ENCODE data around the gene SIRT1. TPM values are rescaled to one million over a fixed set of nuclear protein-coding genes. Genes with fewer than 3 reads are reported as not detected.
A peak's percentile ranks its signal among the peaks of the same experiment; 100 is the strongest.

SIRT1 gene
- total and polyA plus RNA-seq, 8 donors, result 4.8 to 15.9 (median 10.0) TPM

- ATAC-seq, result no peak
- no peaks in the 10 kb centered on the region for H3K36me3 ChIP-seq
- peaks cover 0 to 3% (median 0%) of the 10 kb centered on the region in 4 donors for H3K9me3 ChIP-seq
- 84 to 96% methylated on average over 3 of the region's 3 CpGs for WGBS, 2 donors
- no peak overlapping the region for H3K4me3 ChIP-seq
- no peaks in the 10 kb centered on the region for H3K27me3 ChIP-seq
- no peak for FAIRE-seq
- TF ChIP-seq CTCF (IDR thresholded peaks at IDR 0.05), result no peak
- DNase-seq, result no peak
- H3K4me1 ChIP-seq, result peaks cover 0 to 4% (median 0%) of the 10 kb centered on the region in 3 donors
- no peak overlapping the region for H3K27ac ChIP-seq
- intact Hi-C loops (cut with DNase I), result no loop called here
Measured at GRCh38 chr10:67839951-67840350, 44.5 kb upstream of the SIRT1 start.

- Histone ChIP-seq H3K9me3 (peaks cover 0 to 3% (median 0%) of the 10 kb centered on the region in 4 donors), H3K4me3 (no peak overlapping the region), H3K27me3 (no peaks in the 10 kb centered on the region), H3K36me3 (no peaks in the 10 kb centered on the region), H3K4me1 (no peaks in the 10 kb centered on the region), H3K27ac (no peak overlapping the region)
- FAIRE-seq (no peak), ATAC-seq (no peak), DNase-seq (no peak)
- no peak for TF ChIP-seq CTCF (IDR thresholded peaks at IDR 0.05)
- intact Hi-C loops (cut with DNase I), result no loop called here
Measured at GRCh38 chr10:67841737-67842136, 42.7 kb upstream of the SIRT1 start.

GRCh38 chr10:67843284-67843683 lies 41.2 kb upstream of the SIRT1 start:
- peak in 1 of 6 donors; percentile 29 for DNase-seq
- H3K4me3 ChIP-seq, result no peak overlapping the region
- no peaks in the 10 kb centered on the region for H3K36me3 ChIP-seq
- no peak for FAIRE-seq
- H3K4me1 ChIP-seq, result no peaks in the 10 kb centered on the region
- intact Hi-C loops (cut with DNase I), result no loop called here
- 53 to 62% methylated on average over 2 of the region's 2 CpGs for WGBS, 2 donors
- TF ChIP-seq CTCF (IDR thresholded peaks at IDR 0.05), result no peak
- H3K27ac ChIP-seq, result peak overlapping the region in 1 of 4 donors; percentile 36
- no peaks in the 10 kb centered on the region for H3K27me3 ChIP-seq
- H3K9me3 ChIP-seq, result peaks cover 0 to 3% (median 0%) of the 10 kb centered on the region in 4 donors
- peak in 3 of 4 donors; percentile 39 to 53 (median 51) for ATAC-seq

GRCh38 chr10:67849331-67850011 lies 35.0 kb upstream of the SIRT1 start:
- TF ChIP-seq CTCF (IDR thresholded peaks at IDR 0.05), result no peak
- 0% methylated on average over 36 of the region's 36 CpGs for WGBS, 2 donors
- Histone ChIP-seq H3K9me3 (no peaks in the 10 kb centered on the region), H3K36me3 (no peaks in the 10 kb centered on the region), H3K4me3 (peak overlapping the region; percentile 58 to 88 (median 62)), H3K27me3 (no peaks in the 10 kb centered on the region), H3K4me1 (peaks cover 0 to 6% (median 3%) of the 10 kb centered on the region in 3 donors), H3K27ac (peak overlapping the region; percentile 84 to 97 (median 91))
- peak; percentile 93 to 96 (median 94) for DNase-seq
- peak; percentile 97 to 99 (median 98) for ATAC-seq
- no peak for FAIRE-seq
- intact Hi-C loops (cut with DNase I), result loop anchor here in 1 of 3 donors (10.0 kb wide), 1 partner anchor 305 kb away; no protein-coding TSS in a partner anchor

GRCh38 chr10:67851186-67851585 lies 33.3 kb upstream of the SIRT1 start:
- Histone ChIP-seq H3K27me3 (no peaks in the 10 kb centered on the region), H3K27ac (no peak overlapping the region), H3K36me3 (no peaks in the 10 kb centered on the region), H3K9me3 (no peaks in the 10 kb centered on the region), H3K4me3 (no peak overlapping the region), H3K4me1 (peaks cover 0 to 6% (median 3%) of the 10 kb centered on the region in 3 donors)
- WGBS, 2 donors, result 69 to 78% methylated on average over 2 of the region's 2 CpGs
- no peak for DNase-seq
- no peak for FAIRE-seq
- intact Hi-C loops (cut with DNase I), result loop anchor here in 1 of 3 donors (10.0 kb wide), 1 partner anchor 304 kb away; no protein-coding TSS in a partner anchor
- no peak for ATAC-seq
- no peak for TF ChIP-seq CTCF (IDR thresholded peaks at IDR 0.05)
